ENCODE data around the gene KLK2. TPM values are rescaled to one million over a fixed set of nuclear protein-coding genes. Genes with fewer than 3 reads are reported as not detected.

KLK2 gene
- total and polyA plus RNA-seq, 4 donors, result not detected

GRCh38 chr19:50902640-50903039 is 29.4 kb downstream of the KLK2 start:
- Histone ChIP-seq H3K9ac (ENCODE audit: insufficient read depth in 1 of 2, low read length in 2 of 2) (no peak overlapping the region), H3K4me3 (no peak overlapping the region), H3K27me3 (ENCODE audit: control insufficient read depth in 3 of 3, insufficient read depth in 3 of 3, low read length in 2 of 3) (peaks cover 0 to 9% (median 5%) of the 10 kb centered on the region in 3 donors), H3K36me3 (ENCODE audit: control insufficient read depth in 4 of 4, insufficient read depth in 4 of 4, low read length in 4 of 4) (no peaks in the 10 kb centered on the region), H3K4me1 (ENCODE audit: control insufficient read depth in 5 of 5, insufficient read depth in 5 of 5, low read length in 5 of 5) (no peaks in the 10 kb centered on the region), H3K9me3 (ENCODE audit: control insufficient read depth in 4 of 4, insufficient read depth in 3 of 4, low read length in 3 of 4) (no peaks in the 10 kb centered on the region), H3K27ac (ENCODE audit: low read depth in 1 of 2, low read length in 1 of 2) (no peak overlapping the region)
- ATAC-seq (ENCODE audit: insufficient read depth, low FRiP score), result no peak
- TF ChIP-seq CTCF (IDR thresholded peaks at IDR 0.05; ENCODE audit: control extremely low read depth, extremely low read depth), result no peak
- 55 to 66% methylated on average over 2 to 3 of the region's 4 CpGs for WGBS, 2 donors
- no peak for DNase-seq

GRCh38 chr19:50906217-50906616 is 33.0 kb downstream of the KLK2 start:
- H3K4me1 ChIP-seq (ENCODE audit: control insufficient read depth in 5 of 5, insufficient read depth in 5 of 5, low read length in 5 of 5), result peaks cover 0 to 5% (median 0%) of the 10 kb centered on the region in 5 donors
- H3K36me3 ChIP-seq (ENCODE audit: control insufficient read depth in 4 of 4, insufficient read depth in 4 of 4, low read length in 4 of 4), result no peaks in the 10 kb centered on the region
- no peak overlapping the region for H3K27ac ChIP-seq (ENCODE audit: low read depth in 1 of 2, low read length in 1 of 2)
- ATAC-seq (ENCODE audit: insufficient read depth, low FRiP score) (no peak), DNase-seq (peak in 1 of 3 donors; percentile 32)
- no peak for TF ChIP-seq CTCF (IDR thresholded peaks at IDR 0.05; ENCODE audit: control extremely low read depth, extremely low read depth)
- 18 to 21% methylated on average over 5 of the region's 5 CpGs for WGBS, 2 donors
- peaks cover 18 to 35% (median 21%) of the 10 kb centered on the region in 3 donors for H3K27me3 ChIP-seq (ENCODE audit: control insufficient read depth in 3 of 3, insufficient read depth in 3 of 3, low read length in 2 of 3)
- H3K9me3 ChIP-seq (ENCODE audit: control insufficient read depth in 4 of 4, insufficient read depth in 3 of 4, low read length in 3 of 4), result peaks cover 0 to 10% (median 0%) of the 10 kb centered on the region in 4 donors
- no peak overlapping the region for H3K9ac ChIP-seq (ENCODE audit: insufficient read depth in 1 of 2, low read length in 2 of 2)
- no peak overlapping the region for H3K4me3 ChIP-seq

GRCh38 chr19:50908336-50908735 is 35.1 kb downstream of the KLK2 start:
- DNase-seq, result no peak
- Histone ChIP-seq H3K36me3 (ENCODE audit: control insufficient read depth in 4 of 4, insufficient read depth in 4 of 4, low read length in 4 of 4) (no peaks in the 10 kb centered on the region), H3K27me3 (ENCODE audit: control insufficient read depth in 3 of 3, insufficient read depth in 3 of 3, low read length in 2 of 3) (peaks cover 24 to 53% (median 28%) of the 10 kb centered on the region in 3 donors), H3K9me3 (ENCODE audit: control insufficient read depth in 4 of 4, insufficient read depth in 3 of 4, low read length in 3 of 4) (peaks cover 0 to 13% (median 0%) of the 10 kb centered on the region in 4 donors), H3K27ac (ENCODE audit: low read depth in 1 of 2, low read length in 1 of 2) (no peak overlapping the region), H3K4me3 (no peak overlapping the region), H3K9ac (ENCODE audit: insufficient read depth in 1 of 2, low read length in 2 of 2) (no peak overlapping the region), H3K4me1 (ENCODE audit: control insufficient read depth in 5 of 5, insufficient read depth in 5 of 5, low read length in 5 of 5) (peaks cover 0 to 5% (median 0%) of the 10 kb centered on the region in 5 donors)
- TF ChIP-seq CTCF (IDR thresholded peaks at IDR 0.05; ENCODE audit: control extremely low read depth, extremely low read depth), result no peak
- no peak for ATAC-seq (ENCODE audit: insufficient read depth, low FRiP score)
- WGBS, 2 donors, result 67 to 68% methylated on average over 25 of the region's 25 CpGs
